ENCODE results near the gene CXCL5. TPM values are rescaled to one million over a fixed set of nuclear protein-coding genes. Genes with fewer than 3 reads are reported as not detected.

Gene CXCL5
- total and polyA plus RNA-seq, 2 of the 4 experiments (the other 2 are of a cell fraction), result 0.14 TPM; not detected in 1

GRCh38 chr4:74032064-74032463, 33.6 kb upstream of the CXCL5 start (continued):
- TF ChIP-seq RCOR1 (IDR thresholded peaks at IDR 0.05; ENCODE audit: insufficient replicate concordance, low read length), result no peak

- Histone ChIP-seq H3K4ac (ENCODE audit: low read depth, low read length) (no peak overlapping the region), H2AFZ (replicated peaks; ENCODE audit: low read length, poor library complexity) (no peak overlapping the region), H4K8ac (ENCODE audit: low read depth in 2 of 2, low read length in 2 of 2) (no peak overlapping the region), H2BK120ac (ENCODE audit: low read depth, low read length) (no peak overlapping the region), H3K23ac (ENCODE audit: low read depth, low read length) (no peak overlapping the region), H3K27ac (ENCODE audit: insufficient read depth, low read length) (no peak overlapping the region), H2AK9ac (replicated peaks; ENCODE audit: low read depth, low read length, poor library complexity) (no peak overlapping the region), H4K91ac (ENCODE audit: insufficient read depth, low read depth, low read length) (no peak overlapping the region), H3K79me1 (ENCODE audit: low read depth in 1 of 2, low read length in 2 of 2) (no peaks in the 10 kb centered on the region), H3K4me3 (ENCODE audit: insufficient read depth, low read depth, low read length) (no peak overlapping the region), H4K5ac (ENCODE audit: low read depth, low read length) (no peak overlapping the region), H2BK15ac (ENCODE audit: low read depth, low read length) (no peak overlapping the region; the same call in 2 of the 3 replicates), H3K9me3 (ENCODE audit: control insufficient read depth, insufficient read depth, low read length) (no peaks in the 10 kb centered on the region), H3K14ac (replicated peaks; ENCODE audit: low read depth, low read length) (no peak overlapping the region), H2BK5ac (ENCODE audit: low read depth, low read length, poor library complexity, severe bottlenecking) (no peak overlapping the region), H3K18ac (ENCODE audit: low read depth, low read length) (no peak overlapping the region), H2BK20ac (ENCODE audit: low read depth, low read length) (no peak overlapping the region), H3K9me1 (ENCODE audit: insufficient read depth, low read length) (0 out of 2 replicates have a peak, but pooled peaks cover 2% of the 10 kb centered on the region), H3K4me1 (ENCODE audit: control insufficient read depth, insufficient read depth, low read length) (no peaks in the 10 kb centered on the region), H2AK5ac (ENCODE audit: low read depth, low read length) (0 out of 2 replicates have a peak overlapping the region, but pooled peaks have one; percentile 43), H3K56ac (ENCODE audit: extremely low read depth, insufficient read depth, low read length) (no peak overlapping the region), H3K27me3 (ENCODE audit: control insufficient read depth, insufficient read depth, low read length) (no peaks in the 10 kb centered on the region), H4K20me1 (ENCODE audit: insufficient read depth, low read length) (no peaks in the 10 kb centered on the region), H3K9ac (ENCODE audit: low read depth, low read length) (no peak overlapping the region), H3K36me3 (ENCODE audit: control insufficient read depth, insufficient read depth, low read length) (no peaks in the 10 kb centered on the region), H3K4me2 (ENCODE audit: low read depth, low read length) (no peak overlapping the region)
- dilution Hi-C loops (cut with HindIII; ENCODE audit: low sequenced_read_pairs, unreplicated experiment), result no loop called here
- intact Hi-C loops (cut with micrococcal nuclease), result loop anchor here (10.0 kb wide), 3 partner anchors 107 to 457 kb away; partner anchors contain the start of gene CXCL1
- DNase-seq (no peak), ATAC-seq (ENCODE audit: low read depth) (no peak)
- POLR2A ChIA-PET (ENCODE audit: unreplicated experiment), result no interaction called here
- TF ChIP-seq POLR2A (IDR thresholded peaks at IDR 0.05; ENCODE audit: low read depth, low read length), result no peak
- no peak for TF ChIP-seq MXI1 (IDR thresholded peaks at IDR 0.05; ENCODE audit: borderline replicate concordance, low read depth, low read length)
- no peak for TF ChIP-seq SMC3 (IDR thresholded peaks at IDR 0.05; ENCODE audit: low read depth, low read length)
- TF ChIP-seq CHD1 (IDR thresholded peaks at IDR 0.05; ENCODE audit: low read depth, low read length), result no peak
- no peak for TF ChIP-seq NFE2L2 (IDR thresholded peaks at IDR 0.05; ENCODE audit: low read depth, low read length)
- no peak for TF ChIP-seq FOS (IDR thresholded peaks at IDR 0.05; ENCODE audit: low read depth, low read length)
- TF ChIP-seq MAZ (IDR thresholded peaks at IDR 0.05; ENCODE audit: borderline replicate concordance, low read depth, low read length), result no peak
- TF ChIP-seq CEBPB (IDR thresholded peaks at IDR 0.05; ENCODE audit: low read depth, low read length), result no peak
- TF ChIP-seq BHLHE40 (IDR thresholded peaks at IDR 0.05; ENCODE audit: low read depth, low read length), result no peak
- TF ChIP-seq USF2 (IDR thresholded peaks at IDR 0.05; ENCODE audit: low read depth, low read length), result no peak
- no peak for TF ChIP-seq RFX5 (IDR thresholded peaks at IDR 0.05; ENCODE audit: low read depth, low read length)
- TF ChIP-seq CTCF (conservative IDR thresholded peaks at IDR 0.05; ENCODE audit: low read depth, low read length), result no peak
- TF ChIP-seq RCOR1 (IDR thresholded peaks at IDR 0.05; ENCODE audit: insufficient replicate concordance, low read length), result no peak
- TF ChIP-seq RAD21 (IDR thresholded peaks at IDR 0.05; ENCODE audit: low read length), result no peak
- TF ChIP-seq MAFK (IDR thresholded peaks at IDR 0.05; ENCODE audit: low read depth, low read length), result no peak
- CTCF ChIA-PET, result no interaction called here
- BruUV-seq (replicated peaks), result no TSS peak
- in situ Hi-C loops (cut with MboI; ENCODE audit: low sequenced_read_pairs), result loop anchor here (10.0 kb wide), 1 partner anchor 367 kb away; no protein-coding TSS in a partner anchor
Observed at GRCh38 chr4:74031576-74031975, 33.1 kb upstream of the CXCL5 start.
